Effector CD8-positive, alpha-beta T cell (primary cell): ENCODE results near the gene S100A2.

Source experiments
- DNase-seq: peaks from one replicate; lab custom pipeline; 2025; lab: John Stamatoyannopoulos, UW
- total RNA-seq, 4 experiments: gene quantifications; one replicate each; lab custom pipeline; 2026; lab: John Stamatoyannopoulos, UW

Gene S100A2
- total RNA-seq, result 0 reads per million in 4 experiments

GRCh38 chr1:153565529-153566374 lies at the start of gene S100A2:
S100A2 (minus strand) TSS chr1:153565844; CDS start chr1:153563877, 1,967 bp downstream.
- DNase-seq, result no peak

DNA sequence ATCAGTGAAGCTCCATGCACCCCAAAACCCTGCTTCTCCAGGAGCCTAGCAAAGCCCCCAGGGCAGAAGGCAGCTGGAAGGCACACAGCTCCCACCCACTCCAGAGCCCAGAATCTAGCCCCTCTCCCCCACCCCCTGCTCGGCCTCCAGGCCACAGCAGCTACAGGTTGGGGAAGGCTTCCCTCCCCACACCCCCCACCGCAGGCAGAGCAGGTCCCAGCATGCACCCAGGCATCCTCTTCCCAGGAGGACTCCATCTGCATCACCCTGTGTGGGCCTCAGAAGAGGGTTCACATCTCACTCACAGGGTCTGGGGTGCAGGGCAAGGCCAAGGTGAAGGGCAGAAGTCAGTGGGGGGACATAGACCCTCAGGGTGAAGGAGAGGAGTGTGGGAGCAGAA lies 49.8 kb upstream of the S100A2 start:
- no peak for DNase-seq

DNA sequence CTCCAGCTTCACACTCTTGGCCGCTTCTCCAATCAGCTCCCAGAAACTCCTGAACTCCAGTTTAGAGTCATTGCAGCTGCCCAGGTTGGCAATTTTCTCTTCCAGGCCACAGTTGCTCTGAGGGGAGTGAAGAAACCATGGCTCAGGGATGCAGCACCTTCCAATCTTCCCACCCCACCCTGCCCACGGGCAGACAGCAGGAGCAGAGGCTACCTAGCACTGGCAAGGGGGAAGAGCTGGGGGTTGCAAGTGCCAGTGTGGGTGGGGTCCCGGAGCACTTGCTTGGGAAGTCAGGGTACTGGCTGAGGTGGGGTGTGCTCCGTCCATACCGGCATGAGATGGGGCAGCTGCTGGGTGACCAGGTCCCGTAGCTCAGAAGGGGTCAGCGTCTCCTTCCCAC lies 49.3 kb upstream of the S100A2 start:
- DNase-seq, result no peak

GRCh38 chr1:153614189-153614900 lies 48.7 kb upstream of the S100A2 start:
- DNase-seq, result no peak

DNA sequence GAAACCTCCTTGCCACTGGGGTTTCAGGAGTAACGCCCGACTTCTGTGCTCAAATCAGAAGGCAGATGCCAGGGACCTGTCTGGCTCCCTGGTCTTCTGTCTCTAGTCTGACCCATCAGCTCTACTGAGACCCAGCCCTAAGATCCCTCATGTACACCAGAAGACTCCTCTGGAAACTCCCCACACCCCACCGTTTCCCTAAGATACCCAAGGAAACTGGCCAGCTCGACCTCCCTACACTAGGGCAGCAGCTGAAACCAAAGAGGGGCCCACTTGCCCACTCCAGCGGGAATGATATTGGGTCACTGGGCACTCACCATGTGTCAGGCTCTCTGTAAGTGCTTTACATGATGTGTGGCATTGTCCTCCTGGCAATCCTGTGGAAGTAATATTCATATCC lies 47.8 kb upstream of the S100A2 start:
- no peak for DNase-seq

DNA sequence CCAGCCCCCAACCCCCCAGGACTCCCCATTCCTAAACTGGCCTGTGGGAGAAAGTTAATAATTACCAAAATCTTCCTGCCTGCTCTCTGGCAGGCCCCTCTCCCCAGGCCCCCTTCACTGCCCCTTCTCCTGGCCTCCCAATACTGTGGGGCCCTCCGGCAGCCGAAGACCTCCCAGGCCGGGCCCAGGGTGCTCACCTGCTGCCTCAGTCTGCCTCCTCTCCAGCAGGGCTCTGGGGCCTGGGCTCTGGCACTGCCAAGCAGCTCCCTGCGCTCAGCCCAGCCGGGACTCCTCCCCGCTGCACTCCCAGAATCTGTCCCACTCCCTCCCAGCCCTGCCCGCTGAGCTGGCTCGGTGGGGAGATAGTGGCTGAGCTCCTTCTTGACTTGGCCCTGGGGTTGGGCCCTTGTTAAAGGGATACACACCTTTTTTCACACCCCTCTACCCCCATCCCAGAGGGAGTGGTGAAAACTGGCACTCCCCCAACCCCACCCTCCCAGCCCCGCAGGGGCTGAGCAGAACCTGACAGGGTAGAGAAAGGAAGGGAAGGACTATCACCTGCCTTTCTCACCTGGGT lies 47.2 kb upstream of the S100A2 start, which contains the start of gene S100A16:
TSS of gene S100A16 (minus strand) at position 383 of the 577 bp plus-strand sequence. CDS start 4,986 bp downstream, outside the sequence.
- DNase-seq, result no peak

GRCh38 chr1:153612111-153612754 lies 46.6 kb upstream of the S100A2 start:
- DNase-seq, result no peak

GRCh38 chr1:153611356-153611755 lies 45.7 kb upstream of the S100A2 start:
- DNase-seq, result no peak

GRCh38 chr1:153610811-153611301 lies 45.2 kb upstream of the S100A2 start:
- no peak for DNase-seq

GRCh38 chr1:153610334-153610733 lies 44.7 kb upstream of the S100A2 start:
- DNase-seq, result no peak

- DNase-seq, result no peak
These were observed 43.9 kb upstream of the S100A2 start for GRCh38 chr1:153609585-153609907.

GRCh38 chr1:153608742-153609584 lies 43.3 kb upstream of the S100A2 start:
- no peak for DNase-seq

DNA sequence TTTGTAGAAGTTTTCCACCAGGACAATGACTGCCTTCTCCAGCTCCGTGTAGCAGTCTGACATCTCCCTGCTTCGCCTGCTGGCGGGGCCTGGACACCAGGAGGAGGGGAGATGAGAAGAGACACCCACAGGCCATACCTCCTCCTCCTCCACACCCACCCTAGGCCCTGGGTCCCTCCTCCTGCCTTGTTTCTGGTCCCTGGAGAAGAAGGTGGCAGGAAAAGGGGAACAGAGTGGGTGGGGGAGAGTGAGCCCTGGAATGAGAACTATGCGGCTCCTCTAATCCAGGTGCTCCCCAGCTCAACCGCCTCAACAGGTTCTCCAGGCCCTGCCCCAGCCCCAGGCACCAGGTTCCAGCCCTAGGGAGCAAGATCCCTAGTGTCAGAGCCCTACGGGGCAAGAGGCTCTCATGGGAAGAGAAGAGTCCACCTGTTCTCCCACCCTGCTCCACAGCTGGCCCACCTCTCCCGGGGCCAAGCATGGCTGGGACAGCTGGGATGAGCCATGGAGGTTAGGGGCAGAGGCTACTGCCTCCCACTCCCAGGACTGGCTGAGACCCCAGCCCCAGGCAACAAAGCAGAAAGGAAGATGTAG lies 42.5 kb upstream of the S100A2 start:
- no peak for DNase-seq

GRCh38 chr1:153607381-153607780 lies 41.7 kb upstream of the S100A2 start:
- no peak for DNase-seq

GRCh38 chr1:153606194-153606593 lies 40.5 kb upstream of the S100A2 start:
- no peak for DNase-seq

DNA sequence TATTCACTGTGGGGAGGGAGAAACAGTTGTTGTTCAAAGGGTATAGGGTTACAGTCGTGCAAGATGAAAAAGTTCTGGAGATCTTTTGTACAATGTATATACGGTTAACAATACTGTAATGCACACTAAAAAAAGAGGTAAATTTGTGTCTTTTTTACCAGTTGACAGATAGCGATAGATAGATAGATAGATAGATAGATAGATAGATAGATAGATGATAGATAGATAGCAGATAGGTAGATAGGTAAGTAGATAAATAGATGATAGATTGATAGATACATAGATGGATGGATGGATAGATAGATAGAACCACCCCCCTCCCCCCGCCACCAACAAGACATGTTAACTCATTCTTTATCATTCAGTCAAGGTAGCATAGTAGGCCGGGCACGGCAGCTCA lies 37.1 kb upstream of the S100A2 start:
- DNase-seq, result no peak

DNA sequence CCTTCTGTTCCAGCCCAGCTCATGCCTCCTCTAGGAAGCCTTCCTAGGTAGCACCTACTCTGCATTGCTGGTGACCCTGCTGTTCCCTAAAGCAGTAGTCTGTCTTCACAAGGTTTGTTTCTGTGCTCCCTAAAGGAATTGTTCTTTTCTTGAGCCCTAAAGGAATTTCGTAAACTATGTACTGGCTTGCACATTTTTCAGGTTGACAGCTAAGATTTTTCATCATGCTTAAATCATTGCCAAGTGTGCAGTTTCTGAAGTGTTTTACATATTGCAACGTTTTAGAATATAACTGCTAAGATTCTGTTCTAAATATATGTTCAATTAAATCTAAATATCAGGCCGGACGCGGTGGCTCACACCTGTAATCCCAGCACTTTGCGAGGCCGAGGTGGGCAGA lies 34.2 kb upstream of the S100A2 start:
- DNase-seq, result no peak

DNA sequence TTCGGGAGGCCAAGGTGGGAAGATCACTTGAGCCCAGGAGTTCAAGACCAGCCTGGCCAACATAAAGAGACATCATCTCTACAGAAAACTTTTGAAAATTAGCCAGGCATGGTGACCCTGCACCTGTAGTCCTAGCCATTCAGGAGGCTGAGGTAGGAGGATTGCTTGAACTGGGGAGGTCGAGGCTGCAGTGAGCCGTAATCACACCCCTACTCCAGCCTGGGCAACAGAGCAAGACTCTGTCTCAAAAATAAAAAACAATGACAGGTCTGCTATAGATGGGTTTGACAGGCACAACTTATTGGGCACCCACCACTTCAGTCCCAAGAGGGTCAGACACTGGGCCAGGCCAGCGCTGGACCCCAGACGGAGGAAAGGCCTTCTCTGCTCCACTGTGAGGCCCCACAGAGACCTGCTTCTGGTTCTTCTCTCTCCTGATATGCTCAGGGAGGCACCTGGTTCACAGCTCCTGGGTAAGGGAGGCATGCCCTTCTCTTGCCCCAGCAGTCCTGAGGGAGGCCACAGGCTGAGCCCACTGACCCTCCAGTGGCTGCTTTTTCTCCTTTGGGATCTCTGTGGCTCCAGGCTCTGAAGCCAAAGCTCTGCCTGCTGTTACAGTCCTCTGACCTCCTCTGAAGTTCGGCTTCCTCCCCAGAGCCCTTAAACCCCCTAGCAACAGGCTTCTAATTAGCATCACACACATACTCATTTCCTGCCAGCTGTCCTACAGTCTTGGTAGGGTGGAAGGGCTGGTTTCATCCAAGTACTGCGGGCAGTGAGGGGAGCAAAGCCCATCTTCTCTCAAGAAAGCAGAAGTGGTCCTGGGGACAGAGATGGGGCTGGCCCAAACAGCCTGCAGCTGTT lies 32.9 kb upstream of the S100A2 start:
- no peak for DNase-seq

DNA sequence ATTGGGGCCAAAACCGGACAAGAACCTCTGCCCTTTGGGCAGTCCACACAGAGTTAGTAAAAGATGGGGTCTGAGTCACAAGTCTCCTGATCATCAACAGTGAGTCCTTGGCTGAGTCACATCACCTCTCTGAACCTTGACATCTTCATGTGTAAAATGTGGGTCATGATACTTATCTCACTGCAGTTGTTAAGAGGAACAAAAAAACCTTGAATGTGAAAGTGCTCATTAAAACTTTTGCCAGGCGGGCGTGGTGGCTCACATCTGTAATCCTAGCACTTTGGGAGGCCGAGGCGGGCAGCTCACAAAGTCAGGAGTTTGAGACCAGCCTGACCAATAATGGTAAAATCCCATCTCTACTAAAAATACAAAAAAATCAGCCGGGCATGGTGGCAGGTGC lies 31.6 kb upstream of the S100A2 start:
- DNase-seq, result no peak

- no peak for DNase-seq
These were observed 27.1 kb upstream of the S100A2 start for GRCh38 chr1:153592748-153593147.
